K562 (cell line): ENCODE measurements around the gene MRPL42. TPM values are rescaled to one million over a fixed set of nuclear protein-coding genes. Genes with fewer than 3 reads are reported as not detected.

Experiments used
- ATAC-seq: fragments of 200-7000 bp; cut with Tn5 transposase; 3 replicates; pipeline ENCODE4 v1.9.1; 2020; ENCODE audit warnings: moderate library complexity
- BruUV-seq: library from RNA; stranded (reverse); fragments of 400-500 nt; replicated peaks from 2 replicates; lab custom pipeline; 2021; lab: Mats Ljungman, UMichigan
- CTCF ChIA-PET: fragments of 300-600 bp; formaldehyde crosslinking; extraction: SDS; loops from one replicate; lab custom pipeline; 2021; ENCODE audit warnings: low intra/inter-chr PET ratio; lab: Yijun Ruan, JAX
- POLR2A ChIA-PET: fragments of 300-600, 350-650 bp; sonication (Branson Sonifier 250); formaldehyde crosslinking; extraction: SDS; loops from one replicate; lab custom pipeline; 2021; ENCODE audit warnings: antibody characterized with exemption, inconsistent platforms; lab: Yijun Ruan, JAX
- DNase-seq, 4 experiments: peaks; one replicate each; pipeline versions ENCODE4 v3.0.0 to v3.0.0-alpha.2; 2011 to 2018; ENCODE audit warnings: low spot score in 3 of 4, mixed read lengths in 3 of 4; ENCODE audit errors: extremely low read depth in 1 of 4
- FAIRE-seq: peaks from 2 replicates; lab custom pipeline; 2011; peaks lifted over from hg19 to GRCh38; lab: Jason Lieb, UNC
- H2AFZ ChIP-seq: 2 replicates; pipeline ENCODE4 v1.6.0; 2011; ENCODE audit warnings: low read depth, low read length, control low read depth, inconsistent platforms
- H3K27ac ChIP-seq: fragments of 200-600 bp; 3 replicates; pipeline ENCODE4 v1.8.0; 2011; ENCODE audit warnings: low read depth, mild to moderate bottlenecking, control low read depth, inconsistent platforms, low read length, moderate library complexity, mixed read lengths; ENCODE audit errors: extremely low read depth
- H3K27me3 ChIP-seq, 2 experiments: fragments of 300-600 bp in 1 of 2; 2 replicates in 1 of 2; 3 replicates in 1 of 2; pipeline versions ENCODE4 v1.6.0 to v1.8.0; 2011; ENCODE audit warnings: inconsistent platforms in 2 of 2, low read length in 2 of 2, mild to moderate bottlenecking in 1 of 2, mixed read lengths in 1 of 2, moderate library complexity in 1 of 2; ENCODE audit not compliant: control insufficient read depth in 2 of 2, insufficient read depth in 2 of 2
- H3K36me3 ChIP-seq: fragments of 300-600 bp; 3 replicates; pipeline ENCODE4 v1.8.0; 2011; ENCODE audit warnings: mild to moderate bottlenecking, low read length, inconsistent platforms; ENCODE audit not compliant: control insufficient read depth, insufficient read depth
- H3K4me1 ChIP-seq, 2 experiments: fragments of 200-600 bp in 1 of 2; replicated peaks in 1 of 2; 2 replicates in 1 of 2; 3 replicates in 1 of 2; pipeline versions ENCODE4 v1.5.1 to v1.8.0; 2011; ENCODE audit warnings: inconsistent platforms in 2 of 2, low read length in 2 of 2, mild to moderate bottlenecking in 1 of 2, mixed read lengths in 1 of 2, moderate library complexity in 1 of 2; ENCODE audit not compliant: control insufficient read depth in 2 of 2, insufficient read depth in 2 of 2
- H3K4me2 ChIP-seq: 2 replicates; pipeline ENCODE4 v1.6.1; 2011; ENCODE audit warnings: low read length, control low read depth, inconsistent platforms, mixed read lengths; ENCODE audit not compliant: insufficient read depth
- H3K4me3 ChIP-seq: fragments of 200-600 bp; sonication (generic), shearing (Covaris generic); 2 replicates; pipeline ENCODE4 v1.5.1; 2016; ENCODE audit warnings: control low read depth, inconsistent platforms
- H3K79me2 ChIP-seq: fragments of 200-600 bp; 3 replicates; pipeline ENCODE4 v1.8.0; 2011; ENCODE audit warnings: low read length, inconsistent platforms; ENCODE audit not compliant: control insufficient read depth, insufficient read depth
- H3K9ac ChIP-seq, 2 experiments: 2 replicates each; pipeline versions ENCODE4 v1.6.0 to v1.6.1; 2011; ENCODE audit warnings: low read depth in 2 of 2, low read length in 2 of 2, control low read depth in 1 of 2, inconsistent platforms in 1 of 2, mild to moderate bottlenecking in 1 of 2, mixed read lengths in 1 of 2; ENCODE audit not compliant: insufficient read depth in 1 of 2
- H3K9me1 ChIP-seq: one replicate; pipeline ENCODE4 v1.6.0; 2011; ENCODE audit warnings: inconsistent platforms, mild to moderate bottlenecking, low read length, moderate library complexity; ENCODE audit not compliant: control insufficient read depth, insufficient read depth
- H3K9me3 ChIP-seq: replicated peaks from 2 replicates; pipeline ENCODE4 v1.5.1; 2011; ENCODE audit warnings: low read depth, low read length, inconsistent platforms; ENCODE audit not compliant: control insufficient read depth, insufficient read depth
- H4K20me1 ChIP-seq: replicated peaks from 2 replicates; pipeline ENCODE4 v1.6.1; 2011; ENCODE audit warnings: low read length, inconsistent platforms, mixed read lengths; ENCODE audit not compliant: control insufficient read depth, insufficient read depth
- BCL6 ChIP-seq: fragments of 250-450 bp; sonication (Bioruptor Pico); IDR thresholded peaks from 2 replicates; pipeline ENCODE4 v1.4.0; 2020
- HINFP ChIP-seq: fragments of 450-650 bp; conservative IDR thresholded peaks from 2 replicates; pipeline ENCODE4 v1.6.1; 2016; ENCODE audit warnings: missing genetic modification characterization, low read depth, mild to moderate bottlenecking, control low read depth, missing compliant biosample characterization
- HNRNPUL1 ChIP-seq: fragments of 200-400 bp; formaldehyde crosslinking; IDR thresholded peaks from 2 replicates; pipeline ENCODE4 v1.6.1; 2017; ENCODE audit warnings: low read length
- KDM1A ChIP-seq, 2 experiments: fragments of 450-650 bp; IDR thresholded peaks; 2 replicates each; pipeline ENCODE4 v1.6.1; 2016; ENCODE audit warnings: mild to moderate bottlenecking in 2 of 2
- MAFK ChIP-seq: IDR thresholded peaks from 2 replicates; pipeline ENCODE4 v1.6.1; 2011; ENCODE audit warnings: low read length, improper control_type of control experiment
- PRMT5 ChIP-seq: sonication (generic); formaldehyde crosslinking; IDR thresholded peaks from 2 replicates; pipeline ENCODE4 v1.5.0; 2020; ENCODE audit warnings: missing genetic modification reagents
- SIRT6 ChIP-seq: IDR thresholded peaks from one replicate; pipeline ENCODE4 v1.6.1; 2012; ENCODE audit warnings: low read depth, mild to moderate bottlenecking, control low read depth, inconsistent platforms, low read length, moderate library complexity
- SMC3 ChIP-seq: conservative IDR thresholded peaks from 2 replicates; pipeline ENCODE4 v1.6.1; 2011; ENCODE audit warnings: low read depth, low read length, improper control_type of control experiment; ENCODE audit not compliant: insufficient read depth
- TAF15 ChIP-seq: fragments of 200-400 bp; formaldehyde crosslinking; IDR thresholded peaks from 2 replicates; pipeline ENCODE4 v1.6.1; 2017; ENCODE audit warnings: mild to moderate bottlenecking, low read depth, low read length, moderate library complexity
- TAF9B ChIP-seq: fragments of 450-650 bp; IDR thresholded peaks from 2 replicates; pipeline ENCODE4 v1.6.1; 2018; ENCODE audit warnings: mild to moderate bottlenecking; ENCODE audit not compliant: partially characterized antibody
- TARDBP ChIP-seq: fragments of 450-650 bp; IDR thresholded peaks from 2 replicates; pipeline ENCODE4 v1.6.1; 2016
- ZBTB11 ChIP-seq, 3 experiments: fragments of 200-800 bp in 1 of 3; fragments of 250-450 bp in 1 of 3; fragments of 450-650 bp in 1 of 3; sonication (Bioruptor Pico) in 1 of 3; sonication (Bioruptor generic) in 1 of 3; formaldehyde crosslinking in 1 of 3; IDR thresholded peaks; 2 replicates each; pipeline versions ENCODE4 v1.6.1 to v1.8.0; 2016 to 2022; ENCODE audit warnings: mild to moderate bottlenecking in 2 of 3, missing genetic modification characterization in 2 of 3, missing compliant biosample characterization in 1 of 3, moderate library complexity in 1 of 3
- ZBTB43 ChIP-seq: sonication (generic); formaldehyde crosslinking; IDR thresholded peaks from 2 replicates; pipeline ENCODE4 v1.8.0; 2023; ENCODE audit warnings: mild to moderate bottlenecking, missing genetic modification reagents
- ZNF584 ChIP-seq: fragments of 200-800 bp; sonication (Bioruptor generic); IDR thresholded peaks from 2 replicates; pipeline ENCODE4 v1.6.1; 2016; ENCODE audit warnings: low read depth, mild to moderate bottlenecking, missing genetic modification characterization, missing compliant biosample characterization
- ZNF639 ChIP-seq, 2 experiments: fragments of 200-800 bp in 1 of 2; sonication (Bioruptor generic) in 1 of 2; sonication (generic) in 1 of 2; formaldehyde crosslinking in 1 of 2; IDR thresholded peaks in 1 of 2; conservative IDR thresholded peaks in 1 of 2; 2 replicates each; pipeline versions ENCODE4 v1.5.0 to v1.6.1; 2016 to 2020; ENCODE audit warnings: missing compliant biosample characterization in 1 of 2, missing genetic modification characterization in 1 of 2, missing genetic modification reagents in 1 of 2
- WGBS: fragments of 100-300 bp; shearing (Covaris generic); methylation state at CpG from one replicate; pipeline ENCODE4 v1.1.6; 2016; ENCODE audit warnings: low coverage, mixed read lengths; ENCODE audit not compliant: insufficient coverage; ENCODE audit errors: missing lambda C conversion rate; 5-methylcytosine and 5-hydroxymethylcytosine counted together
- in situ Hi-C: fragments of 300-500 bp; cut with MboI; formaldehyde crosslinking; loops from 4 replicates; pipeline ENCODE4 v1.15.0; 2018; ENCODE audit warnings: inconsistent platforms, mixed read lengths
- intact Hi-C: fragments of 100-400 bp; cut with micrococcal nuclease; formaldehyde crosslinking; loops from 2 replicates; pipeline ENCODE4 v1.14.2; 2022
- polyA plus RNA-seq, 8 experiments: library from polyadenylated mRNA; depleted of rRNA in 4 of 8; stranded (reverse) in 5 of 8; unstranded in 3 of 8; fragments of >200 nt; fragmentation: Nextera tagmentation in 2 of 8; fragmentation: Illumina TruSeq in 1 of 8; extraction: Ambion mirVana in 2 of 8; extraction: Trizol in 1 of 8; gene quantifications; 2 replicates each; pipeline versions ENCODE4 v1.2.1 to v1.2.3, GENCODE V29; 2011 to 2014; ENCODE audit warnings: inconsistent platforms in 1 of 8, missing spikeins in 1 of 8
- total RNA-seq, 7 experiments: library from RNA; depleted of rRNA in 6 of 7; stranded (reverse); fragments of >200 nt in 6 of 7; fragmentation: Illumina TruSeq in 2 of 7; extraction: Trizol in 2 of 7; gene quantifications; 2 replicates each; pipeline versions ENCODE4 v1.2.1 to v1.2.3, GENCODE V29; 2011 to 2021; ENCODE audit warnings: low replicate concordance in 1 of 7

MRPL42 gene
- total and polyA plus RNA-seq, 9 of the 15 experiments (the other 6 are each of a cell fraction or from before 2014, with no cell fraction given): 104 to 806 (median 218) TPM

GRCh38 chr12:93540466-93540865 lies 73.2 kb downstream of the MRPL42 start:
- H3K79me2 ChIP-seq: no peaks in the 10 kb centered on the region
- ChIA-PET POLR2A (interaction anchor here (0.5 to 0.6 kb wide), 2 partner anchors 149 to 509 kb away, joined by 3 read pairs; no protein-coding TSS in a partner anchor), CTCF (no interaction called here)
- no peaks in the 10 kb centered on the region for H3K27me3 ChIP-seq
- FAIRE-seq (no peak), ATAC-seq (no peak), DNase-seq (no peak)
- no peak overlapping the region for H3K27ac ChIP-seq
- H3K9me1 ChIP-seq: no peaks in the 10 kb centered on the region
- H3K4me2 ChIP-seq: no peak overlapping the region
- H3K4me1 ChIP-seq: no peaks in the 10 kb centered on the region; a peak in 2 of 5 replicates
- no peaks in the 10 kb centered on the region for H4K20me1 ChIP-seq
- 60% methylated on average over 1 of the region's 1 CpG for WGBS
- BruUV-seq: no TSS peak
- H3K9me3 ChIP-seq: no peaks in the 10 kb centered on the region
- no peaks in the 10 kb centered on the region for H3K36me3 ChIP-seq
- no peak overlapping the region for H3K4me3 ChIP-seq
- H3K9ac ChIP-seq: no peak overlapping the region
- in situ Hi-C loops: loop anchor here (25.0 kb wide), 1 partner anchor 997 kb away; no protein-coding TSS in a partner anchor
- H2AFZ ChIP-seq: no peak overlapping the region
- intact Hi-C loops: no loop called here
- no peak for TF ChIP-seq HINFP (tag)
- no peak for TF ChIP-seq MAFK
- TF ChIP-seq BCL6 (CRISPR knock-in tag): no peak
- TF ChIP-seq KDM1A (IDR thresholded peaks at IDR 0.05): no peak
- TF ChIP-seq ZNF639 (CRISPR knock-in tag; conservative IDR thresholded peaks at IDR 0.05 in 1 of 2, IDR thresholded peaks at IDR 0.05 in 1 of 2): no peak
- no peak for TF ChIP-seq TAF9B
- TF ChIP-seq TARDBP: no peak
- TF ChIP-seq HNRNPUL1: no peak
- TF ChIP-seq ZNF584 (CRISPR knock-in tag): no peak
- TF ChIP-seq SIRT6: no peak
- no peak for TF ChIP-seq ZBTB11 (CRISPR knock-in tag; IDR thresholded peaks at IDR 0.05)
- no peak for TF ChIP-seq PRMT5 (CRISPR knock-in tag)
- no peak for TF ChIP-seq ZBTB43 (CRISPR knock-in tag)
- TF ChIP-seq TAF15: no peak
- TF ChIP-seq SMC3: no peak
